Ishikawa (cell line): ENCODE measurements around the gene MRPL44.

Experiments used
- CEBPB ChIP-seq: IDR thresholded peaks from 2 replicates; pipeline ENCODE4 v1.6.1; 2012
- CREB1 ChIP-seq: IDR thresholded peaks from 2 replicates; pipeline ENCODE4 v1.6.1; 2012; ENCODE audit warnings: low read depth
- EGR1 ChIP-seq: IDR thresholded peaks from 2 replicates; pipeline ENCODE4 v1.6.1; 2012
- EP300 ChIP-seq: IDR thresholded peaks from 2 replicates; pipeline ENCODE4 v1.6.1; 2012; ENCODE audit warnings: borderline replicate concordance
- FOXM1 ChIP-seq: IDR thresholded peaks from 2 replicates; pipeline ENCODE4 v1.6.1; 2012; ENCODE audit warnings: low read depth, borderline replicate concordance
- NFIC ChIP-seq: IDR thresholded peaks from 2 replicates; pipeline ENCODE4 v1.6.1; 2012
- RAD21 ChIP-seq: IDR thresholded peaks from 2 replicates; pipeline ENCODE4 v1.6.1; 2012; ENCODE audit warnings: low read depth
- TAF1 ChIP-seq: IDR thresholded peaks from 2 replicates; pipeline ENCODE4 v1.6.1; 2012; ENCODE audit warnings: low read depth, mild to moderate bottlenecking
- TCF12 ChIP-seq: IDR thresholded peaks from 2 replicates; pipeline ENCODE4 v1.6.1; 2012; ENCODE audit warnings: low read depth
- TEAD4 ChIP-seq: IDR thresholded peaks from 2 replicates; pipeline ENCODE4 v1.6.1; 2012
- YY1 ChIP-seq: IDR thresholded peaks from 2 replicates; pipeline ENCODE4 v1.6.1; 2012; ENCODE audit warnings: low read depth
- ZBTB7A ChIP-seq: IDR thresholded peaks from 2 replicates; pipeline ENCODE4 v1.6.1; 2012; ENCODE audit warnings: low read depth
- TF ChIP-seq, protein P1 (sequence below): IDR thresholded peaks from 2 replicates; pipeline ENCODE4 v1.6.1; 2012
- TF ChIP-seq, protein P2 (sequence below): IDR thresholded peaks from 2 replicates; pipeline ENCODE4 v1.6.1; 2012
- TF ChIP-seq, protein P3 (sequence below): IDR thresholded peaks from 2 replicates; pipeline ENCODE4 v1.6.1; 2012; ENCODE audit warnings: low read depth, mild to moderate bottlenecking

The MRPL44 gene

DNA sequence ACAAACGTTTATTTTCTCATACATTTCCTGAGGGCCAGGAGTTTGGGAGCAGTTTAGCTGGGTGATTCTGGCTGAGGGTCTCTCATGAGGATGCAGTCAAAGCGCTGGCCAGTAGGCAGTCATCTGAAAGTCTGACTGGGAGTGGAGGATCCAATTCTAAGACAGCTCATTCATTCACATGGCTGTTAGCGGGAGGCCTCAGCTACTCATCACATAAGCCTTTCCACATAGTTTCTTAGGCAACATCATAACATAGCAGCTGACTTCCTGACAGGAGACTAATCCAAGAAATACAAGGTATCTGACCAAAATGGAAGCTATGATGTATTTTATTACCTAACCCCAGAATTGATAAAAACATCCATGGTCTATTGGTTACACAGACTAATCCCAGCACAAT lies 2.9 kb upstream of the MRPL44 start:
- TF ChIP-seq NFIC (no peak), TEAD4 (no peak), YY1 (no peak), CREB1 (no peak), RAD21 (no peak), EGR1 (no peak), FOXM1 (no peak), TCF12 (no peak), EP300 (no peak), ZBTB7A (no peak), CEBPB (no peak), TAF1 (no peak)
- TF ChIP-seq, protein P1, sequence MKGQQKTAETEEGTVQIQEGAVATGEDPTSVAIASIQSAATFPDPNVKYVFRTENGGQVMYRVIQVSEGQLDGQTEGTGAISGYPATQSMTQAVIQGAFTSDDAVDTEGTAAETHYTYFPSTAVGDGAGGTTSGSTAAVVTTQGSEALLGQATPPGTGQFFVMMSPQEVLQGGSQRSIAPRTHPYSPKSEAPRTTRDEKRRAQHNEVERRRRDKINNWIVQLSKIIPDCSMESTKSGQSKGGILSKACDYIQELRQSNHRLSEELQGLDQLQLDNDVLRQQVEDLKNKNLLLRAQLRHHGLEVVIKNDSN: no peak
- TF ChIP-seq, protein P2, sequence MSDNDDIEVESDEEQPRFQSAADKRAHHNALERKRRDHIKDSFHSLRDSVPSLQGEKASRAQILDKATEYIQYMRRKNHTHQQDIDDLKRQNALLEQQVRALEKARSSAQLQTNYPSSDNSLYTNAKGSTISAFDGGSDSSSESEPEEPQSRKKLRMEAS: no peak
- TF ChIP-seq, protein P3, sequence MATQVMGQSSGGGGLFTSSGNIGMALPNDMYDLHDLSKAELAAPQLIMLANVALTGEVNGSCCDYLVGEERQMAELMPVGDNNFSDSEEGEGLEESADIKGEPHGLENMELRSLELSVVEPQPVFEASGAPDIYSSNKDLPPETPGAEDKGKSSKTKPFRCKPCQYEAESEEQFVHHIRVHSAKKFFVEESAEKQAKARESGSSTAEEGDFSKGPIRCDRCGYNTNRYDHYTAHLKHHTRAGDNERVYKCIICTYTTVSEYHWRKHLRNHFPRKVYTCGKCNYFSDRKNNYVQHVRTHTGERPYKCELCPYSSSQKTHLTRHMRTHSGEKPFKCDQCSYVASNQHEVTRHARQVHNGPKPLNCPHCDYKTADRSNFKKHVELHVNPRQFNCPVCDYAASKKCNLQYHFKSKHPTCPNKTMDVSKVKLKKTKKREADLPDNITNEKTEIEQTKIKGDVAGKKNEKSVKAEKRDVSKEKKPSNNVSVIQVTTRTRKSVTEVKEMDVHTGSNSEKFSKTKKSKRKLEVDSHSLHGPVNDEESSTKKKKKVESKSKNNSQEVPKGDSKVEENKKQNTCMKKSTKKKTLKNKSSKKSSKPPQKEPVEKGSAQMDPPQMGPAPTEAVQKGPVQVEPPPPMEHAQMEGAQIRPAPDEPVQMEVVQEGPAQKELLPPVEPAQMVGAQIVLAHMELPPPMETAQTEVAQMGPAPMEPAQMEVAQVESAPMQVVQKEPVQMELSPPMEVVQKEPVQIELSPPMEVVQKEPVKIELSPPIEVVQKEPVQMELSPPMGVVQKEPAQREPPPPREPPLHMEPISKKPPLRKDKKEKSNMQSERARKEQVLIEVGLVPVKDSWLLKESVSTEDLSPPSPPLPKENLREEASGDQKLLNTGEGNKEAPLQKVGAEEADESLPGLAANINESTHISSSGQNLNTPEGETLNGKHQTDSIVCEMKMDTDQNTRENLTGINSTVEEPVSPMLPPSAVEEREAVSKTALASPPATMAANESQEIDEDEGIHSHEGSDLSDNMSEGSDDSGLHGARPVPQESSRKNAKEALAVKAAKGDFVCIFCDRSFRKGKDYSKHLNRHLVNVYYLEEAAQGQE: no peak

DNA sequence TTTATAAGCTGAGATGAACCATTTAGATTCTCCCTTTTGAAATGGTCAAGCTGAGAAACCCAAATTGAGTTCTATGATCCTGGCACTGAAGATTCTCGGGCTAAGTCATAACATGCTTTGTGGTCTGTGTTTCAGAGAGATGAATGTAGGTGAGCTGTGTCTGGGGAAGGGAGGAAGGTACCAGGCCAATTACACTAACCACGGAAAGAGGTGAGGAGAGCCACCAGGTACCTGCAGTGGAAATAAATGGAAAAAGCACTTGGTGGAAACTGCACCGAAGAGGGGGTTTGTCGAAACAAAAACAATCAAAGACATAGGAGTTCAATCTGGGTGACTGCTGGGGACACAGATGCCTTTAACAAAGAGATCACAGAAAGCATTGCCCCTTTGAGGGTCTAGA lies 963 bp upstream of the MRPL44 start:
- TF ChIP-seq TEAD4 (no peak), ZBTB7A (no peak), NFIC (no peak), CEBPB (no peak), EGR1 (no peak), TAF1 (no peak), RAD21 (no peak), FOXM1 (no peak)
- TF ChIP-seq, protein P1: no peak
- TF ChIP-seq, protein P2: no peak
- TF ChIP-seq, protein P3: no peak

DNA sequence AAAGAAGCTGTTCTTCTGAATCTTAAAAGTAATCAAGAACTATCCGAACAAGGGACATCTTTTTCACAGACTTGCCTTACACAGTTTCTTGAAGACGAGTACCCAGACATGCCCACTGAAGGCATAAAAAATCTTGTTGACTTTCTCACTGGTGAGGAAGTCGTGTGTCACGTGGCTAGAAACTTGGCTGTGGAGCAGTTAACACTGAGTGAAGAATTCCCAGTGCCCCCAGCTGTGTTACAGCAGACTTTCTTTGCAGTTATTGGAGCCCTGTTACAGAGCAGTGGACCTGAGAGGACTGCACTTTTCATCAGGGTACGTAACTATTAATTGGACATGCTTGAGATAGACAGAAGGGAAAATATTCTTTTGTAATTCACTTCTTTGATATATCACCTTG lies 2.4 kb downstream of the MRPL44 start:
- TF ChIP-seq, protein P3: no peak
- TF ChIP-seq CEBPB (no peak), EGR1 (no peak), CREB1 (no peak)

DNA sequence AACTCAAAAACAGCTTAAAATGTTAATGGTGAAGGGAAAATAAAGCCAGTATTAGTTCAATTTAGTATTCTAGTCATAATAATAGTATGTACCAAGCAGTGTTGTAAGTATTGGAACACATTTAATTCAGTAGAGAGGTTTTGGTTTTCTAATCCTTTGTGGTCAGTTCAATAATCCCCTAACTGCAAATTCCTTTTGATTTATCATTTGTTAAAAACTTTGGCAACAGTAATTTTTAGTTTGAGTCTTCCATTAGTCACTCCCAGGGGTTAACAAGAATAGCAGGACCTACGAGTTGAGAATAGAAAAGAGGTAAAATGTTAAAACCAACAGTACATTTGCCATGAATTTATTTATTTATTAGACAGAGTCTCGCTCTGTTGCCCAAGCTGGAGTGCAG lies 10.7 kb downstream of the MRPL44 start:
- TF ChIP-seq FOXM1 (no peak), NFIC (no peak), TAF1 (no peak), YY1 (no peak), EGR1 (no peak), CREB1 (no peak), CEBPB (no peak), EP300 (no peak), TCF12 (no peak), ZBTB7A (no peak), RAD21 (no peak), TEAD4 (no peak)
- TF ChIP-seq, protein P3: no peak
- TF ChIP-seq, protein P2: no peak
- TF ChIP-seq, protein P1: no peak
